OCI-LY1 (cell line): ENCODE measurements around the gene GMEB2.
A peak's percentile ranks its signal among the peaks of the same experiment; 100 is the strongest.

Experiments
- H2AFZ ChIP-seq: fragments of 200-600 bp; sonication (generic), shearing (Covaris generic); 2 replicates; pipeline ENCODE4 v1.6.0; 2014; ENCODE audit warnings: antibody characterized with exemption, mild to moderate bottlenecking, low read length
- H3F3A ChIP-seq: fragments of 200-600 bp; sonication (generic), shearing (Covaris generic); 2 replicates; pipeline ENCODE4 v1.6.0; 2014; ENCODE audit warnings: mild to moderate bottlenecking, antibody characterized with exemption, low read length, moderate library complexity; ENCODE audit not compliant: insufficient read depth
- H3K27ac ChIP-seq: fragments of 200-600 bp; sonication (generic); 2 replicates; pipeline ENCODE4 v1.5.1; 2014; ENCODE audit warnings: low read length, mixed run types, mild to moderate bottlenecking, low read depth; ENCODE audit not compliant: poor library complexity, severe bottlenecking
- H3K27me3 ChIP-seq: fragments of 200-600 bp; sonication (generic); 2 replicates; pipeline ENCODE4 v1.6.0; 2014; ENCODE audit warnings: antibody characterized with exemption, mild to moderate bottlenecking, low read length, moderate library complexity; ENCODE audit not compliant: insufficient read depth
- H3K36me3 ChIP-seq: fragments of 200-600 bp; sonication (generic); 2 replicates; pipeline ENCODE4 v1.6.1; 2014; ENCODE audit warnings: mild to moderate bottlenecking, antibody characterized with exemption, low read length, moderate library complexity, mixed read lengths; ENCODE audit not compliant: insufficient read depth
- H3K4me1 ChIP-seq: fragments of 200-600 bp; sonication (generic); 2 replicates; pipeline ENCODE4 v1.5.1; 2014; ENCODE audit warnings: mild to moderate bottlenecking, low read length, moderate library complexity; ENCODE audit not compliant: insufficient read depth, severe bottlenecking
- H3K4me2 ChIP-seq: fragments of 200-600 bp; sonication (generic), shearing (Covaris generic); 2 replicates; pipeline ENCODE4 v1.6.1; 2014; ENCODE audit warnings: low read length
- H3K4me3 ChIP-seq: fragments of 200-600 bp; sonication (generic); 2 replicates; pipeline ENCODE4 v1.5.1; 2014; ENCODE audit warnings: low read length, low read depth, mild to moderate bottlenecking, mixed read lengths; ENCODE audit not compliant: poor library complexity, severe bottlenecking
- H3K79me2 ChIP-seq: fragments of 200-600 bp; shearing (Covaris generic); 2 replicates; pipeline ENCODE4 v1.6.1; 2016; ENCODE audit warnings: mixed run types, low read length, mixed read lengths; ENCODE audit not compliant: insufficient read depth
- H3K9ac ChIP-seq: fragments of 200-600 bp; sonication (generic), shearing (Covaris generic); 2 replicates; pipeline ENCODE4 v1.6.1; 2014; ENCODE audit warnings: mild to moderate bottlenecking, low read length, mixed read lengths
- H3K9me2 ChIP-seq: fragments of 200-600 bp; sonication (generic), shearing (Covaris generic); 2 replicates; pipeline ENCODE4 v1.6.1; 2014; ENCODE audit warnings: low read depth, mild to moderate bottlenecking, low read length, mixed read lengths
- H3K9me3 ChIP-seq: fragments of 200-600 bp; shearing (Covaris generic); 2 replicates; pipeline ENCODE4 v1.6.1; 2014; ENCODE audit warnings: low read length, mixed read lengths
- H4K20me1 ChIP-seq: fragments of 200-600 bp; sonication (generic), shearing (Covaris generic); 2 replicates; pipeline ENCODE4 v1.6.0; 2016; ENCODE audit warnings: mild to moderate bottlenecking, low read length; ENCODE audit not compliant: insufficient read depth
- EZH2 ChIP-seq: fragments of 200-600 bp; sonication (generic), shearing (Covaris generic); IDR thresholded peaks from 2 replicates; pipeline ENCODE4 v1.8.0; 2017; ENCODE audit warnings: borderline replicate concordance, mixed run types, mild to moderate bottlenecking, antibody characterized with exemption, low read length, moderate library complexity, mixed read lengths
- TF ChIP-seq, protein P1 (sequence below): fragments of 200-600 bp; sonication (generic), shearing (Covaris generic); IDR thresholded peaks from 2 replicates; pipeline ENCODE4 v1.5.1; 2017; ENCODE audit warnings: mild to moderate bottlenecking, antibody characterized with exemption, low read length, moderate library complexity, mixed read lengths

Gene GMEB2

DNA sequence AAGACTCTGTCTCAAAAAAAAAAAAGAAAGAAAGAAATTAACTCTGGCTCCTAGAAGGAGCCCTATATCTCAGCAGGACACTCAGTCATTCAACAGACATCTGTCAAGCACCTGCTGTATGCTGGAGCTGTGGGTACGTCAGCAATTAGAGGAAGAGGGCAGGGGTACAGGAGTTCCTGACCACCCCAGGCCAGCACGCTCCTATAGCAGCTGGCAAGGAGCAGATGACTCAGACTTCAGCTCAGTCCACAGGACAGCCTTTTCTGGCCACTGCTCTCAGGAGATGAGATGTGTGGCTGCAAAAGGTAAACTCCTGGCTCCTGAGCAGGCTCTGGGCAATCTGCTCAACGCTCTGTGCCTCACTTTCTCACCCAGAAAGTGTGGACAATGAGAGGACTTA is 29.6 kb upstream of the GMEB2 start:
- no peak overlapping the region for H3K9ac ChIP-seq
- H3K79me2 ChIP-seq, result no peaks in the 10 kb centered on the region
- H3K36me3 ChIP-seq, result peaks cover 5% of the 10 kb centered on the region; the same call in 1 of the 2 replicates
- no peak overlapping the region for H2AFZ ChIP-seq
- H3K27me3 ChIP-seq, result peaks cover 6% of the 10 kb centered on the region; the same call in 1 of the 2 replicates
- H3K4me1 ChIP-seq, result peaks cover 40% of the 10 kb centered on the region
- H3K27ac ChIP-seq, result no peak overlapping the region
- H3K4me2 ChIP-seq, result no peak overlapping the region
- no peak for TF ChIP-seq EZH2
- TF ChIP-seq, protein P1, sequence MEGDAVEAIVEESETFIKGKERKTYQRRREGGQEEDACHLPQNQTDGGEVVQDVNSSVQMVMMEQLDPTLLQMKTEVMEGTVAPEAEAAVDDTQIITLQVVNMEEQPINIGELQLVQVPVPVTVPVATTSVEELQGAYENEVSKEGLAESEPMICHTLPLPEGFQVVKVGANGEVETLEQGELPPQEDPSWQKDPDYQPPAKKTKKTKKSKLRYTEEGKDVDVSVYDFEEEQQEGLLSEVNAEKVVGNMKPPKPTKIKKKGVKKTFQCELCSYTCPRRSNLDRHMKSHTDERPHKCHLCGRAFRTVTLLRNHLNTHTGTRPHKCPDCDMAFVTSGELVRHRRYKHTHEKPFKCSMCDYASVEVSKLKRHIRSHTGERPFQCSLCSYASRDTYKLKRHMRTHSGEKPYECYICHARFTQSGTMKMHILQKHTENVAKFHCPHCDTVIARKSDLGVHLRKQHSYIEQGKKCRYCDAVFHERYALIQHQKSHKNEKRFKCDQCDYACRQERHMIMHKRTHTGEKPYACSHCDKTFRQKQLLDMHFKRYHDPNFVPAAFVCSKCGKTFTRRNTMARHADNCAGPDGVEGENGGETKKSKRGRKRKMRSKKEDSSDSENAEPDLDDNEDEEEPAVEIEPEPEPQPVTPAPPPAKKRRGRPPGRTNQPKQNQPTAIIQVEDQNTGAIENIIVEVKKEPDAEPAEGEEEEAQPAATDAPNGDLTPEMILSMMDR, result no peak
- no peak overlapping the region for H3K4me3 ChIP-seq
- H3F3A ChIP-seq, result no peaks in the 10 kb centered on the region
- H4K20me1 ChIP-seq, result no peaks in the 10 kb centered on the region
- no peaks in the 10 kb centered on the region for H3K9me2 ChIP-seq
- H3K9me3 ChIP-seq, result no peaks in the 10 kb centered on the region

DNA sequence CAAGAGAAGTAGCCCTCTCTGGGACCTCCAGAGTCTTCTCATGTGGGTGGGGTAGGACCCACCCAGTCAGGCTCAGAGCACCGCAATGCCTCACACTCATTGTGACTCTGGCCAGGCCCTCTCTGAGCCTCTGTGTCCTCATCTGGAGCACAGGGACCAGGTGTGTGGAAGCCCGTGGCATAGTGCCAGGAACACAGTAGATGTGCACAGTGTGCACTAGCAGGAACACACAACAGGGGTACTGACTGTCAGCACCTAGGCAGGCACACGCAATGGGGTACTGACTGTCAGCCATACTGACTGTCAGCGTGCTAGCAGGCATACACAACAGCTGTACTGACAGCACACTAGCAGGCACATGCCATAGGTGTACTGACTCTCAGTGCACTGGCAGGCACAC is 28.3 kb upstream of the GMEB2 start:
- H3K27ac ChIP-seq, result no peak overlapping the region
- H3K4me1 ChIP-seq, result peaks cover 40% of the 10 kb centered on the region
- H3K27me3 ChIP-seq, result peaks cover 6% of the 10 kb centered on the region; the same call in 1 of the 2 replicates
- H2AFZ ChIP-seq, result no peak overlapping the region
- H3K9me3 ChIP-seq, result no peaks in the 10 kb centered on the region
- TF ChIP-seq EZH2, result no peak
- TF ChIP-seq, protein P1, result no peak
- H3K79me2 ChIP-seq, result no peaks in the 10 kb centered on the region
- no peaks in the 10 kb centered on the region for H3K9me2 ChIP-seq
- H4K20me1 ChIP-seq, result no peaks in the 10 kb centered on the region
- no peak overlapping the region for H3K9ac ChIP-seq
- peaks cover under 1% of the 10 kb centered on the region; the same call in 1 of the 2 replicates for H3K36me3 ChIP-seq
- no peak overlapping the region for H3K4me3 ChIP-seq
- no peaks in the 10 kb centered on the region for H3F3A ChIP-seq
- H3K4me2 ChIP-seq, result no peak overlapping the region

DNA sequence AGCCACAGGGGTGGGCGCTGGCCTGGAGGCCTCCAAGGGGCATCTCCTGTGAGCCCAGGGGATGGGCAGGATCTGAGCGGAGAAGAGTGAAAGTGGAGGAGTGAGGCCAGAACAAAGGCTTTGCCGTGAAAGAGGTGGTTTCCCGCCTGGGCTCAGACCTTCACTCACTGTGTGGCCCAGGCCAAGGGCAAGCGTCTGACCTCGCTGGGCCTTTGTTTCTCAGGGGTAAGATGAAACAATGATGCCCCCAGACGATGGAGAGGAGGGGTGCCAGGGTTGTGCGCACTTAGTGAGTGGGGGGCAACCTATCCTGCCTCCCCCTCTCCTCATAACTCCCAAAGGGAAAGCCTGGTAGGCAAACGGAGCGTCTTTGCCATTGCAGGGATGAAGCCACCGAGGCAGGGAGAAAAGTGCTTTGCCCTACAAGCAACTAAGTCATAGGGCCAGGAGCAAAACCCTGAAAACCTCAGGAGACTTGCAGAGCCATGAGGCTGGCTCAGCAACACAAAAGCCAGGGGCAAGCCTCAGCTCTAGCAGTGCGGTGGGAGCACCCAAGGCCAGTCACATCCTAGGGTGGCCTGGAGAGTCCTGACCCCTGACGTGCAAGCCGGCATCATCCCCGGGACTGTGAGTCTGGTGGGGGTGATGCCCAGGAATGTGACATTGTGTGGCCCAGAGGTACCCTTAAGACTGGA is 27.2 kb upstream of the GMEB2 start:
- peak overlapping the region; percentile 66 for H3K4me3 ChIP-seq
- H2AFZ ChIP-seq, result no peak overlapping the region
- H3K4me2 ChIP-seq, result peak overlapping the region; percentile 89
- peak overlapping the region; percentile 50; the same call in 1 of the 2 replicates for H3K9ac ChIP-seq
- H3K79me2 ChIP-seq, result no peaks in the 10 kb centered on the region
- no peaks in the 10 kb centered on the region for H4K20me1 ChIP-seq
- peaks cover 33% of the 10 kb centered on the region for H3K4me1 ChIP-seq
- no peaks in the 10 kb centered on the region for H3F3A ChIP-seq
- no peaks in the 10 kb centered on the region for H3K9me2 ChIP-seq
- H3K27ac ChIP-seq, result no peak overlapping the region
- H3K9me3 ChIP-seq, result no peaks in the 10 kb centered on the region
- no peak for TF ChIP-seq EZH2
- TF ChIP-seq, protein P1, result no peak
- H3K36me3 ChIP-seq, result no peaks in the 10 kb centered on the region
- peaks cover 6% of the 10 kb centered on the region; the same call in 1 of the 2 replicates for H3K27me3 ChIP-seq
